GM12801 (cell line): Measurements from ENCODE around the gene TEAD1.

ENCODE experiments used
- TF ChIP-seq, protein P1 (sequence below): IDR thresholded peaks from one replicate; pipeline ENCODE4 v1.5.1; 2011; ENCODE audit warnings: control low read depth; ENCODE audit not compliant: insufficient read length; ENCODE audit errors: extremely low read depth

Gene TEAD1

DNA sequence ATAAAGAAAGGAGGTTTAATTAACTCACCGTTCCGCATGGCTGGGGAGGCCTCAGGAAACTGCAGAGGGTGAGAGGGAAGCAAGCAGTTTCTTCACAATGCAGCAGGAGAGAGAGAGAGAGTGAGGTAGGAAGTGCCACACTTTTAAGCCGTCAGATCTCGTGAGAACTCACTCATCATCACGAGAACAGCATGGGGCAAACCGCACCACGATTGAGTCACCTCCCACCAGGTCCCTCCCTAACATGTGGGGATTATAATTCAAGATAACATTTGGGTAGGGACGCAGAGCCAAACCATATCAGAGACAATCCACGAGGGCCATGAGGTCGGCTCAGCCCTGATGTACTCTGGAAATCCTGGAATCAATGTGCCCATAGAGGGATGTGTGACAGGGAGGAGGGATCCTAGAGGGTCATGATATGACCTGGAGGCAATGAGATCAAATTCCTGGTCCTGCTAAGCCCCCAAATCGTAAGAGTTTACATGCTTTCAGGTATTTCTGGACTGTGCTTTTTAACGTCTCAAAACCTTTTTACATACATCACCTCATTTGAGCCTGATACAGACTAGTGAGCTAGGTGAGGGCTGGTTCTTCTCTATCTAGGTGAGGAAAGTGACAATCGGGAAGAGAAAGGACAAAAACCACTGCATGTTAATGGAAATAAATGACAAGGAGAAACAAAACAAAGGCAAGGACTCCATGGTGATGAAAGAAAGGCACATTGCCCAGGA lies 315.4 kb downstream of the TEAD1 start:
- TF ChIP-seq, protein P1, sequence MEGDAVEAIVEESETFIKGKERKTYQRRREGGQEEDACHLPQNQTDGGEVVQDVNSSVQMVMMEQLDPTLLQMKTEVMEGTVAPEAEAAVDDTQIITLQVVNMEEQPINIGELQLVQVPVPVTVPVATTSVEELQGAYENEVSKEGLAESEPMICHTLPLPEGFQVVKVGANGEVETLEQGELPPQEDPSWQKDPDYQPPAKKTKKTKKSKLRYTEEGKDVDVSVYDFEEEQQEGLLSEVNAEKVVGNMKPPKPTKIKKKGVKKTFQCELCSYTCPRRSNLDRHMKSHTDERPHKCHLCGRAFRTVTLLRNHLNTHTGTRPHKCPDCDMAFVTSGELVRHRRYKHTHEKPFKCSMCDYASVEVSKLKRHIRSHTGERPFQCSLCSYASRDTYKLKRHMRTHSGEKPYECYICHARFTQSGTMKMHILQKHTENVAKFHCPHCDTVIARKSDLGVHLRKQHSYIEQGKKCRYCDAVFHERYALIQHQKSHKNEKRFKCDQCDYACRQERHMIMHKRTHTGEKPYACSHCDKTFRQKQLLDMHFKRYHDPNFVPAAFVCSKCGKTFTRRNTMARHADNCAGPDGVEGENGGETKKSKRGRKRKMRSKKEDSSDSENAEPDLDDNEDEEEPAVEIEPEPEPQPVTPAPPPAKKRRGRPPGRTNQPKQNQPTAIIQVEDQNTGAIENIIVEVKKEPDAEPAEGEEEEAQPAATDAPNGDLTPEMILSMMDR: no peak

- TF ChIP-seq, protein P1: no peak
These were observed 315.9 kb downstream of the TEAD1 start for GRCh38 chr11:12990162-12990480.

DNA sequence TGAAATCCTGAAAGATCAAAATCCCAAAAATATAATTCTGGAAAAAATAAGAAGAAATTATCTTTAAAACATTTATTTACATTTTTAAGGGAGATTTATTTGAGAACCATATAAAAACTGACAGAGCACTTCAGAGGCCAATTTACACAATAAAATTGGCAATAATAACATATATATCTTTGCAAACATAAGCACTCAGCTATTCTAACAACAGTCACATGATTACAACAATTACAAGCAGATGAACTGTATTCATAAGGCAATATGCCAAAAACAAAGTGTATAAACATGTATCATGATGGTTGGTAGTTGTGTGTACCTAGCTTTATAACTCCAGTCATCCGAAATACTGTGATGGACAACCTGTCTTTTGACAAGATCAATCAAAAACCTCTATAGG lies 317.2 kb downstream of the TEAD1 start:
- TF ChIP-seq, protein P1: no peak

DNA sequence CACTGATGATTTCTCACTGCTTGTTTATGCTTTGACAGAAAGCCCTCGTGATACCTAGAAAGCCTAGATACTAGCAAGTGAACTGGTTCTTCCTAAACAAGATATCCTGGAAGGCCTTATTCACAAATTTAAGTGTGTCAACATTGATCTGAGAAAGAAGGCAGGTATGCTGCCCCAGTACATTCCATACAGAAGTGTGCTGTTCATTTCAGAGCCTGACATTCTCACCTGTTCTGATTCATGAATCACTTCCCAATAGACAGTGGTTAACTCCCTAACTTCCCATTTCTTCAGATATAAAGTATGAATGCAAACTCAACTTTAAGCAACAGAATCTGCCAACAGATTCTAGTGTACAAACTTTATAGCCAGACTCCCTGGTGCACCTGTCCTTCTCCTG lies 319.4 kb downstream of the TEAD1 start:
- TF ChIP-seq, protein P1: no peak
